Breast epithelium (tissue), 3 donors: ENCODE measurements around the gene SLC35F4.

ENCODE experiments used
- POLR2A ChIP-seq: fragments of 450-650 bp; IDR thresholded peaks from one replicate; pipeline ENCODE4 v1.6.1; 2016; ENCODE audit warnings: antibody characterized with exemption, mild to moderate bottlenecking, moderate library complexity
- TF ChIP-seq, protein P1 (sequence below), 3 donors: fragments of 450-650 bp; IDR thresholded peaks; one replicate each; pipeline ENCODE4 v1.5.1; 2016 to 2017; ENCODE audit warnings: antibody characterized with exemption in 3 of 3, mild to moderate bottlenecking in 3 of 3, moderate library complexity in 3 of 3

DNA sequence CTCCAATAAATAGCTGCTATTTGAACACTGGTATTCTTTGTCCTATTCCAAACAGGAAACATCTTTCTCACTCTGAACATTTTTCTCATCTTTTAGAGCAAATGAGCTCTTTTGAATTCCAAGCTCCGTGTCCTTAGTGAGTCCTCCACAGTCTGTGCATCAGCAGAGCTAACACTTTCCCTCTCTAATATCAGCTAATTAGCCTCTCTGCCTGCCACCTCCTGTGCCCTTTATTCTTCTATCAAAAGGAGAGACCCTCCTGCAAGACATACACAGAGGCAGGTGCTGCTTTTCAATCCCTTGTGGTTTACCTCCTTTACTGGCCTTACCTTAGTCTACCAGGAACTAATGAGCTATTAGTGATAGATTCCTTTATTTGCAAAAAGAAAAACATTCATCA, 178.5 kb downstream of the SLC35F4 start:
- TF ChIP-seq POLR2A = no peak
- TF ChIP-seq, protein P1, sequence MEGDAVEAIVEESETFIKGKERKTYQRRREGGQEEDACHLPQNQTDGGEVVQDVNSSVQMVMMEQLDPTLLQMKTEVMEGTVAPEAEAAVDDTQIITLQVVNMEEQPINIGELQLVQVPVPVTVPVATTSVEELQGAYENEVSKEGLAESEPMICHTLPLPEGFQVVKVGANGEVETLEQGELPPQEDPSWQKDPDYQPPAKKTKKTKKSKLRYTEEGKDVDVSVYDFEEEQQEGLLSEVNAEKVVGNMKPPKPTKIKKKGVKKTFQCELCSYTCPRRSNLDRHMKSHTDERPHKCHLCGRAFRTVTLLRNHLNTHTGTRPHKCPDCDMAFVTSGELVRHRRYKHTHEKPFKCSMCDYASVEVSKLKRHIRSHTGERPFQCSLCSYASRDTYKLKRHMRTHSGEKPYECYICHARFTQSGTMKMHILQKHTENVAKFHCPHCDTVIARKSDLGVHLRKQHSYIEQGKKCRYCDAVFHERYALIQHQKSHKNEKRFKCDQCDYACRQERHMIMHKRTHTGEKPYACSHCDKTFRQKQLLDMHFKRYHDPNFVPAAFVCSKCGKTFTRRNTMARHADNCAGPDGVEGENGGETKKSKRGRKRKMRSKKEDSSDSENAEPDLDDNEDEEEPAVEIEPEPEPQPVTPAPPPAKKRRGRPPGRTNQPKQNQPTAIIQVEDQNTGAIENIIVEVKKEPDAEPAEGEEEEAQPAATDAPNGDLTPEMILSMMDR (IDR thresholded peaks at IDR 0.05) = no peak
